CD4-positive, alpha-beta T cell (primary cell): ENCODE measurements around the gene NUSAP1. TPM values are rescaled to one million over a fixed set of nuclear protein-coding genes. Genes with fewer than 3 reads are reported as not detected.
"Not testable (repeated sequence)": the region's sequence is repeated elsewhere in the genome, so short reads cannot be mapped to it uniquely, and the experiment has no call there.

Source experiments
- ATAC-seq: fragments of 200-7000 bp; cut with Tn5 transposase; one replicate; pipeline ENCODE4 v1.10.0; 2022; ENCODE audit warnings: mild to moderate bottlenecking; ENCODE audit not compliant: poor library complexity
- CTCF ChIA-PET: fragments of 350-600 bp; sonication (Branson Sonifier 250); formaldehyde crosslinking; loops from one replicate; lab custom pipeline; 2021; ENCODE audit warnings: antibody characterized with exemption, inconsistent platforms; lab: Charles Lee
- POLR2A ChIA-PET: fragments of 350-600 bp; sonication (Branson Sonifier 250); formaldehyde crosslinking; loops from one replicate; lab custom pipeline; 2021; ENCODE audit warnings: antibody characterized with exemption, inconsistent platforms; lab: Charles Lee
- DNase-seq, 14 experiments: peaks; one replicate each; pipeline ENCODE4 v3.0.0-alpha.2; 2013 to 2020; ENCODE audit warnings: mixed read lengths in 2 of 14
- H3K27ac ChIP-seq, 2 donors: one replicate each; pipeline versions ENCODE4 v1.5.1 to v1.7.0; 2013; ENCODE audit warnings: low read length in 2 of 2, low read depth in 1 of 2, mild to moderate bottlenecking in 1 of 2
- H3K27me3 ChIP-seq, 2 experiments: 1 replicate in 1 of 2; 2 replicates in 1 of 2; pipeline versions ENCODE4 v1.6.1 to v1.7.0; 2013; ENCODE audit warnings: low read length in 2 of 2, control low read depth in 1 of 2, mild to moderate bottlenecking in 1 of 2, moderate library complexity in 1 of 2; ENCODE audit not compliant: insufficient read depth in 2 of 2, control insufficient read depth in 1 of 2
- H3K36me3 ChIP-seq: one replicate; pipeline ENCODE4 v1.6.1; 2013; ENCODE audit warnings: low read length, control low read depth; ENCODE audit not compliant: insufficient read depth
- H3K4me1 ChIP-seq: one replicate; pipeline ENCODE4 v1.6.1; 2013; ENCODE audit warnings: low read length, control low read depth; ENCODE audit not compliant: insufficient read depth
- H3K4me3 ChIP-seq: one replicate; pipeline ENCODE4 v1.5.1; 2013; ENCODE audit warnings: mild to moderate bottlenecking, low read length, moderate library complexity
- H3K9me3 ChIP-seq, 2 experiments: 1 replicate in 1 of 2; 2 replicates in 1 of 2; pipeline versions ENCODE4 v1.6.1 to v1.7.0; 2013; ENCODE audit warnings: low read length in 2 of 2, mild to moderate bottlenecking in 2 of 2, control low read depth in 1 of 2, moderate library complexity in 1 of 2; ENCODE audit not compliant: control insufficient read depth in 1 of 2, insufficient read depth in 1 of 2
- H3K27ac Mint-ChIP-seq: one replicate; pipeline ENCODE4 v1.8.0; 2020; ENCODE audit warnings: mixed read lengths
- H3K27me3 Mint-ChIP-seq: one replicate; pipeline ENCODE4 v1.8.0; 2021; ENCODE audit warnings: mixed read lengths
- H3K36me3 Mint-ChIP-seq: one replicate; pipeline ENCODE4 v1.8.0; 2021; ENCODE audit warnings: low read depth, mixed read lengths
- H3K4me1 Mint-ChIP-seq: one replicate; pipeline ENCODE4 v1.8.0; 2021; ENCODE audit warnings: low read depth, mixed read lengths
- H3K4me3 Mint-ChIP-seq: one replicate; pipeline ENCODE4 v1.8.0; 2020; ENCODE audit warnings: mild to moderate bottlenecking, mixed read lengths
- H3K9me3 Mint-ChIP-seq: one replicate; pipeline ENCODE4 v1.8.0; 2020; ENCODE audit warnings: mixed read lengths
- intact Hi-C, 2 experiments: fragments of 100-400 bp; cut with DNase I in 1 of 2; cut with micrococcal nuclease in 1 of 2; formaldehyde crosslinking; loops; one replicate each; pipeline versions ENCODE4 v1.15.1 to v1.9.0; 2023 to 2025; cut with DNase I, micrococcal nuclease
- total RNA-seq, 174 experiments: library from RNA in 2 of 174; stranded (reverse) in 2 of 174; gene quantifications; one replicate each; pipeline ENCODE4 v1.2.3 and lab custom pipeline; 2021 to 2026
- TF ChIP-seq, protein P1 (sequence below): fragments of 200-600 bp; IDR thresholded peaks from one replicate; pipeline ENCODE4 v1.8.0; 2022; ENCODE audit warnings: antibody characterized with exemption, mild to moderate bottlenecking

NUSAP1 gene
- total RNA-seq, 2 experiments from 2014 or later = 2.2 to 2.3 TPM

- DNase-seq (no peak), ATAC-seq (no peak)
- Mint-ChIP-seq H3K36me3 (peaks cover 6% of the 10 kb centered on the region), H3K4me1 (peaks cover 41% of the 10 kb centered on the region), H3K4me3 (no peak overlapping the region), H3K27ac (no peak overlapping the region), H3K9me3 (no peaks in the 10 kb centered on the region), H3K27me3 (no peaks in the 10 kb centered on the region)
- no peaks in the 10 kb centered on the region for H3K27me3 ChIP-seq
- intact Hi-C loops = no loop called here
- H3K4me3 ChIP-seq = no peak overlapping the region
- no peaks in the 10 kb centered on the region for H3K9me3 ChIP-seq
- ChIA-PET POLR2A (no interaction called here), CTCF (no interaction called here)
- H3K27ac ChIP-seq = no peak overlapping the region
- no peaks in the 10 kb centered on the region for H3K36me3 ChIP-seq
- peaks cover 15% of the 10 kb centered on the region for H3K4me1 ChIP-seq
- TF ChIP-seq, protein P1, sequence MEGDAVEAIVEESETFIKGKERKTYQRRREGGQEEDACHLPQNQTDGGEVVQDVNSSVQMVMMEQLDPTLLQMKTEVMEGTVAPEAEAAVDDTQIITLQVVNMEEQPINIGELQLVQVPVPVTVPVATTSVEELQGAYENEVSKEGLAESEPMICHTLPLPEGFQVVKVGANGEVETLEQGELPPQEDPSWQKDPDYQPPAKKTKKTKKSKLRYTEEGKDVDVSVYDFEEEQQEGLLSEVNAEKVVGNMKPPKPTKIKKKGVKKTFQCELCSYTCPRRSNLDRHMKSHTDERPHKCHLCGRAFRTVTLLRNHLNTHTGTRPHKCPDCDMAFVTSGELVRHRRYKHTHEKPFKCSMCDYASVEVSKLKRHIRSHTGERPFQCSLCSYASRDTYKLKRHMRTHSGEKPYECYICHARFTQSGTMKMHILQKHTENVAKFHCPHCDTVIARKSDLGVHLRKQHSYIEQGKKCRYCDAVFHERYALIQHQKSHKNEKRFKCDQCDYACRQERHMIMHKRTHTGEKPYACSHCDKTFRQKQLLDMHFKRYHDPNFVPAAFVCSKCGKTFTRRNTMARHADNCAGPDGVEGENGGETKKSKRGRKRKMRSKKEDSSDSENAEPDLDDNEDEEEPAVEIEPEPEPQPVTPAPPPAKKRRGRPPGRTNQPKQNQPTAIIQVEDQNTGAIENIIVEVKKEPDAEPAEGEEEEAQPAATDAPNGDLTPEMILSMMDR = no peak
Measured at GRCh38 chr15:41423979-41424659, 91.4 kb downstream of the NUSAP1 start.

DNA sequence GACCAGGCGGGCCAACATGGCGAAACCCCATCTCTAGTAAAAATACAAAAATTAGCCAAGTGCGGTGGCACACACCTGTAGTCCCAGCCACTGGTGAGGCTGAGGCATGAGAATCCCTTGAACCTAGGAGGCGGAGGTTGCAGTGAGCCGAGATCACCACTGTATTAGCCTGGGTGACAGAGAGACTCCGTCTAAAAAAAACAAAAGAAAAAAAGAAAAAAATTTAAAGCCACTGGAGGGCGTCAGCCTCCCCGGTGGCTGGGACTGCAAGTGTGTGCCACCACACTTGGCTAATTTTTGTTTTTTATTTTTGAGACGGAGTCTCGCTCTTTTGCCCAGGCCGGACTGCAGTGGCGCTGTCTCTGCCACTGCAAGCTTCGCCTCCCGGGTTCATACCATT is 92.1 kb downstream of the NUSAP1 start:
- peaks cover 42% of the 10 kb centered on the region for H3K4me1 Mint-ChIP-seq
- DNase-seq (no peak), ATAC-seq (no peak)
- intact Hi-C loops = no loop called here
- ChIA-PET CTCF (no interaction called here), POLR2A (no interaction called here)
- H3K4me3 ChIP-seq = no peak overlapping the region
- H3K36me3 ChIP-seq = no peaks in the 10 kb centered on the region
- H3K4me1 ChIP-seq = peaks cover 15% of the 10 kb centered on the region
- peaks cover 13% of the 10 kb centered on the region for H3K36me3 Mint-ChIP-seq
- H3K27ac ChIP-seq = no peak overlapping the region
- no peaks in the 10 kb centered on the region for H3K27me3 ChIP-seq
- no peak overlapping the region for H3K27ac Mint-ChIP-seq
- H3K9me3 ChIP-seq = no peaks in the 10 kb centered on the region
- no peaks in the 10 kb centered on the region for H3K9me3 Mint-ChIP-seq
- no peak overlapping the region for H3K4me3 Mint-ChIP-seq
- TF ChIP-seq, protein P1 = no peak
- H3K27me3 Mint-ChIP-seq = no peaks in the 10 kb centered on the region

DNA sequence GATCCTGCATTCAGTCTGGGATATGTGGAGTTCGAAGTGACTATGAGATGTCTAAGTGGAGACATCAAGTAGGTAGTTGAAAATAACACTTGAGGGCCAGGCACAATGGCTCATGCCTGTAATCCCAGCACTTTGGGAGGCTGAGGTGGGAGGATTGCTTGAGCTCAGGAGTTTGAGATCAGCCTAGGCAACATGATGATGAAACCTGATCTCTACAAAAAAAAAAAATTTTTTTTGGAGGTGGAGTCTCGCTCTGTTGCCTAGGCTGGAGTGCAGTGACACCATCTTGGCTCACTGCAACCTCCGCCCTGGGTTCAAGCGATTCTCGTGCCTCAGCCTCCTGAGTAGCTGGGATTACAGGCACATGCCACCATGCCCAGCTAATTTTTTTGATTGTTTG is 93.2 kb downstream of the NUSAP1 start:
- H3K4me1 ChIP-seq = peaks cover 15% of the 10 kb centered on the region
- H3K9me3 ChIP-seq, H3K36me3 ChIP-seq, intact Hi-C loops, H3K27me3 Mint-ChIP-seq, H3K27ac ChIP-seq, H3K4me3 ChIP-seq, H3K9me3 Mint-ChIP-seq, H3K27me3 ChIP-seq, CTCF ChIA-PET, H3K27ac Mint-ChIP-seq, DNase-seq, H3K4me3 Mint-ChIP-seq, ATAC-seq: not testable (repeated sequence)
- POLR2A ChIA-PET = interaction anchor here (0.7 kb wide), 1 partner anchor 321 kb away, joined by 3 read pairs; no protein-coding TSS in a partner anchor
- Mint-ChIP-seq H3K4me1 (peaks cover 32% of the 10 kb centered on the region), H3K36me3 (peaks cover 13% of the 10 kb centered on the region)
